Epithelial cell of proximal tubule (primary cell): ENCODE measurements around the gene ZNF616. TPM values are rescaled to one million over a fixed set of nuclear protein-coding genes. Genes with fewer than 3 reads are reported as not detected.
"Not testable (repeated sequence)": the region's sequence is repeated elsewhere in the genome, so short reads cannot be mapped to it uniquely, and the experiment has no call there.

Experiments
- DNase-seq: peaks from one replicate; pipeline ENCODE4 v3.0.0-alpha.2; 2011; ENCODE audit warnings: low read depth
- H3K4me3 ChIP-seq: 2 replicates; pipeline ENCODE4 v1.5.1; 2011; ENCODE audit warnings: low read depth, mild to moderate bottlenecking, low read length
- total RNA-seq: library from RNA; depleted of rRNA; stranded (reverse); fragments of >200 nt; gene quantifications from 2 replicates; pipeline ENCODE4 v1.2.3, GENCODE V29; 2015
- TF ChIP-seq, protein P1 (sequence below): conservative IDR thresholded peaks from 2 replicates; pipeline ENCODE4 v1.5.1; 2012; ENCODE audit warnings: low read depth, mild to moderate bottlenecking, low read length

The ZNF616 gene
- total RNA-seq, 1 donor from 2014 or later: 3.6 TPM

DNA sequence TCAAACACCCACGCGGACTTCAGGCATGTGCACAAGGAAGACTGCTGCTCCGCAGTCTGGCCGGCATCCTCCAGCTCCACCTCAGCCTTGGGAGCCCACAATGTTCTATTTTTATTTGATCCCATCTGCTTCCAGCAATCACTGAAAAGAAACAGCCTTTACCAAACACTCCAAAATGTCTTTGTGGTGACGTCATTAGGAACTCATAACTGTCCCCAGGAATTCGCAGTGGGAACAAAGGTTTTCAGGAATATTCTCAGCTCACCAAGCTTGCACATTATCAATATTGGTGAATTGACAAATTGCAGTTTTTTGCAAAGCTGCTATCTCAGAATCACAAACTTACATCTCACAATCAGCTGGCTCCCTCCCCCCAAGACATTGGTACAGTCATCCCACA, 29.0 kb downstream of the ZNF616 start:
- DNase-seq: no peak
- no peak overlapping the region for H3K4me3 ChIP-seq
- TF ChIP-seq, protein P1, sequence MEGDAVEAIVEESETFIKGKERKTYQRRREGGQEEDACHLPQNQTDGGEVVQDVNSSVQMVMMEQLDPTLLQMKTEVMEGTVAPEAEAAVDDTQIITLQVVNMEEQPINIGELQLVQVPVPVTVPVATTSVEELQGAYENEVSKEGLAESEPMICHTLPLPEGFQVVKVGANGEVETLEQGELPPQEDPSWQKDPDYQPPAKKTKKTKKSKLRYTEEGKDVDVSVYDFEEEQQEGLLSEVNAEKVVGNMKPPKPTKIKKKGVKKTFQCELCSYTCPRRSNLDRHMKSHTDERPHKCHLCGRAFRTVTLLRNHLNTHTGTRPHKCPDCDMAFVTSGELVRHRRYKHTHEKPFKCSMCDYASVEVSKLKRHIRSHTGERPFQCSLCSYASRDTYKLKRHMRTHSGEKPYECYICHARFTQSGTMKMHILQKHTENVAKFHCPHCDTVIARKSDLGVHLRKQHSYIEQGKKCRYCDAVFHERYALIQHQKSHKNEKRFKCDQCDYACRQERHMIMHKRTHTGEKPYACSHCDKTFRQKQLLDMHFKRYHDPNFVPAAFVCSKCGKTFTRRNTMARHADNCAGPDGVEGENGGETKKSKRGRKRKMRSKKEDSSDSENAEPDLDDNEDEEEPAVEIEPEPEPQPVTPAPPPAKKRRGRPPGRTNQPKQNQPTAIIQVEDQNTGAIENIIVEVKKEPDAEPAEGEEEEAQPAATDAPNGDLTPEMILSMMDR: no peak

DNA sequence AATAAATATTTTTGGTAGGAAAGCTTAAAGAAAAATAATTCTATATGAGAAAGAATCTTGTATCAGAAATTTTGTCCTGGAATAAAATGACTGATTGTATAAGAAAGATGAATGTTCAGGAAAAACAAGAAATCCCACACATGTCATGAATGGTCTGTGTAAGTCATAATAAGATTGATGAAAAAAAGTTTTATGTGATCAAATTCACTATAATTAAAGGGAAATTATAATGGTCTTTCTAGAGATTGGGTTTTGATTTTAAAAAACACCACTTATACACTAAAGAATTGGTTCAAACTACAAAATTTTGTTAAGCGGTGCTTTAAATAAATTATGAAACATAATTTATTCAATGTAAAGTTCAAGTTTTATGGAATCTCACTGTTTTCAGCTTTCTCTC, 37.0 kb downstream of the ZNF616 start:
- TF ChIP-seq, protein P1: no peak
- no peak overlapping the region for H3K4me3 ChIP-seq
- DNase-seq: no peak

DNA sequence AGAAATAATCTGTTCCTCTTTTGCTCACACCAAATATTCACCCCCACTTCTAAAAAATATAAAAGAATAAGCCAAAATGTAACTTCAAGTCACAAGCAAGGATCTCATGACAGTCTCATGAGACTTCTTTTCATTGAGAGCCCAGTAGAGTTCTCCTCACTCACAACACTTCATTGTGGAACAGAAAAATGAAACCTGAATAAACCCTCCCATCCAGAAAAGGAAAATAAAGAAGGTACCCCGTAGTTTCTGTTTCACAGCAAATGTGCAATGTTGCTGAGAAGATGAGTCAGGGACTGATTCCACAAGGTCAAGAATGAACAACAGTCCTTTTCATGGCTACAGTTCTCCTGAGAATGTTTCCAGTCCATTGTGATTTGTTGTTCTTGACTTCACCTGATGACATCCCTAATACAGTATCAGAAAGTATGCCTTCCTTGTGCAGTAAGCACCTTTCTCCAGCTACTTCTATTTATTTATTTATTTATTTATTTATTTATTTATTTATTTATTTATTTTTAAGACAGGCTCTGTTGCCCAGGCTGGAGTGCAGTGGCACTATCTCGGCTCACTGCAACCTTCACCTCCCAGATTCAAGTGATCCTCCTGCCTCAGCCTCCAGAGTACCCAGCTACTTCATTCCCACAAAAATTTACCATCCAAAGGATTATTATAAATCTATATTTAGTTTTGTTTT, 37.7 kb downstream of the ZNF616 start:
- TF ChIP-seq, protein P1: no peak
- DNase-seq: no peak

DNA sequence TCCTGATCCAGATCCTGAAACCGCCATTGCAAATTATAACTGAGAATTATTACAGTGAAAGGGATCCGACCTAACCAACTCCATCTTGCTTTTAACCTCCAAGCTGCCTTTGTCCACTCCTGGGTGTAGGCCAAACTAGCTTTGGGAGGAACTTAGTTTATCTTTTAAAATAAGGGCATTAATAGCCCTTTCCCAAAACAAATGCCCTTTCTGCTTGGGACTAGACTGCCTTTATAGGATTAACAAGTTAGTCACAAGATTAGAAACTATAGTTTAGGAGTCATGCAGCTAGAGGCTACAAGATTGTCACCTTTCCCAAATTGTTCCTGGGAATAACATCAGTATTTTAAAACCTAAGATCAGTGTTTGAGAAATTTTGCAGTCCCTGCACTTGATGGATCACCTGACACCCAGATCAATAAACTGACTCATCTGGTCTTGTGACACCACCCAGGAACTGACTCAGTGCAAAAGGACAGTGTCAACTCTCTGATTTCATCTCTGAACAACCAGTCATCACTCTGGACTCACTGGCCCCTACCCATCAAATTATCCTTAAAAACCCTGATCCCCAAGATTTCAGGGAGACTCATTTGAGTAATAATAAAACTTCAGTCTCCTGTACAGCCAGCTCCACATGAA, 40.1 kb downstream of the ZNF616 start:
- TF ChIP-seq, protein P1: no peak
- H3K4me3 ChIP-seq: no peak overlapping the region
- DNase-seq: no peak

More for the DNA sequence above, 37.7 kb downstream of the ZNF616 start:
- H3K4me3 ChIP-seq: no peak overlapping the region

DNA sequence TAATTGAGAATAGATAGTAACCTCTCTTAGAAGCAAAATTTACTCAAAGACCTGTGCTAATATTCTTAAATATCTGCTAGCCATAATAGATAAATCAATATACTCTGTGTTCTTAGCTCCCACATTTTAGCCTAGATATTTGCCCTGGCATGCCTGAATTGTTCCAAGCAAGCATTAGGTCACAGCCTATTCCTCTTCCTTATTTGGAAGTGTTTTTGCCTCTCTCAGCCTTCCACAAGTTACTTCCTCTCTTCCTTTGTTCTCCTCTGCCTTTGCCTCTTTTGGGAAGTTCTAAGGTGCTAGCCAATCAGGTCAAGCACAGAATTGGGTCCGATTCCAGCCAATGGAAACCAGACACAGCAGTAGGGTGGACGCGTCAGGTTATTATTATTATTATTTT, 43.3 kb downstream of the ZNF616 start:
- H3K4me3 ChIP-seq, DNase-seq: not testable (repeated sequence)

DNA sequence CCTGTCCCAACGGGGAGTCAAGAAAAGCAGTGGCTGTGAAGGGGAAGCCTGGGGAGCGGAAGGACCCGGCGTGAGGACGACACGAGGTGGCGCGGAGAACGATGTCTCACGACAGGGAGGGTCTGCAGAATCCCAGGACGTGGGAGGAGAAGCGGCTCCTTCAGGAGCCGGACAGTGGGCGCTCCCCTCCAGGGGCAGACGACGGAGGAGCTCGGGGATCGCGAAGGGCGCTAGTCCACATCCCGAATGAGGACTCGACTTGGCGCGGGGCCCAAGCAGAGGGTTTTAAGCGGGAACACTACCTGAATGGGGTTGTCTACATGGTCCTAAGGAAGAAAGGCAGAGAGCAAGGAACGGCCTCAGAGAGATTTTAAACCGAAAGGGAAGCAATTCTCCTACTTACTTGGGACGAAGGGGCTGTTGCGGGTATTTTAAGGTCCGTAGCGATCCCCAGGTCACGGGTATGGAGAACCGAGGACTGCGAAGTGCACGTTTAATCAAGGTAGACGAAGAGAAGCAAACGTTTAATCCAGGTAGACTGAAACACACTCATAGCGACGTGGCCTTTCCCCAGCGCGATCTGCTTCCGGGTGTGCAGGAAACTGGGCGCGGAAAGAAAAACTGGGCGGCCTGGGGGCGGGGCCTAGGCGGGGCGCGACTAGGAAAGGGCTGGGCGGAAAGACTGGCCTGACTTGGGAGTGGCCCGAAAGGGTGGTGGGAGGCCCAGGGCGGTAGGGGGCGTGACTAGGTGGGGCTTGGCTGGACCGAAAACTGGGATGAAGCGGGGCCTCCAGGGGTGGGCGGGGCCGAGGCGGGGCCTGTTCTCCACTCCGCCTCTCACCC, 44.3 kb downstream of the ZNF616 start, which contains the start of gene ZNF841:
ZNF841 (minus strand) TSS at position 594 of the 843 bp plus-strand sequence. CDS start 10,964 bp downstream, outside the sequence.
- TF ChIP-seq, protein P1: no peak
- H3K4me3 ChIP-seq: peak within 1 kb of the TSS; percentile 90
- peak; percentile 44 for DNase-seq

DNA sequence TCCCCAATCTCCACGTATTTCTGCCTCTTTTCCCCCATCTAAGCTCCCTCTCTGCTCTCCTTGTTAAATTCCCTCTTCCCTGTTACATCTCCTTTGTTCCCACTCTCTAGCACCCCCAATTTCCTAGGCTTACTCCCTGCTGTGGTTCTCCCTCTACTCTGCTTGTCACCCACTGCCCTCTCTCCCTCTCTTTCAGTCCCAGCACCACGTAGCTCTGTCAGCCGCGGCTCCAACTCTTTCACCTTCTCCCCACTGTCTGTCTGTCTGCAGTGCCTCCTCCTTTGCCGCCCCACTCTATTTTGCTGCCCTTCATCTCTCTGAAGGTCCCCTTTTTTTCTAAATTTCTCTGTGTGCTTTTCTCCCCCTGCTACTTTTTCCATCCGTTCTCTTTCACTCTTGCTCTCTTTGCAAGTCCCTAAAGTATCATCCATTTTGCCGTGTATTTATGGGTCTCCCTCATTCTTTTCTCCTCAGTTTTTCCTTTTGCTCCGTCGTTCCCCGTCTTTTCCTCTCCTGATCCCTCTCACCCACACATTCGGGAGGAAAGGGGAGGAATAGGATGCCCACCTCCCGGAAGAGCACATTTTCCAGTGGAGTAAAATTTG, 45.1 kb downstream of the ZNF616 start:
- DNase-seq: no peak
- peak overlapping the region; percentile 90 for H3K4me3 ChIP-seq
- TF ChIP-seq, protein P1: no peak
